ENCODE results near the gene HMGB4.

HMGB4 gene

DNA sequence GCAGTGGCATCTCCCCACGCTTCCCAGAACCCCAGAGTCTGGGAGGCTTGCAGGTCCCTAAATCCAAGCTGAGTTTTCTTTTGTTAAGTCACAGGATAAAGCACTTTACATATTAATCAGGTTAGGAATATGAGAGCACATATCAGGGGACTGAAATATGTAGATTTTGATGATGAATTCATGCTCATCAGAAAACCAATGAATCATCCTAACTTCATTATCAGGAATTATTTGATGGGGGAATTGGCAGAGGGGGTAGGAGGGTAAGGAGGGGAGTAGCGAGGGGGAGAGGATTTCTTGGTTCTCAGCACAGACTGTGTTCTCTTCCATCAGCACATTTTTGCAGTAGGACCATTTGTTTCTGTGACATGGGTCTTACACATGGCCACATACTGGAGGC, 32.1 kb downstream of the HMGB4 start:
- in situ Hi-C loops (cut with HindIII; ENCODE audit: low sequenced_read_pairs) = no loop called here

DNA sequence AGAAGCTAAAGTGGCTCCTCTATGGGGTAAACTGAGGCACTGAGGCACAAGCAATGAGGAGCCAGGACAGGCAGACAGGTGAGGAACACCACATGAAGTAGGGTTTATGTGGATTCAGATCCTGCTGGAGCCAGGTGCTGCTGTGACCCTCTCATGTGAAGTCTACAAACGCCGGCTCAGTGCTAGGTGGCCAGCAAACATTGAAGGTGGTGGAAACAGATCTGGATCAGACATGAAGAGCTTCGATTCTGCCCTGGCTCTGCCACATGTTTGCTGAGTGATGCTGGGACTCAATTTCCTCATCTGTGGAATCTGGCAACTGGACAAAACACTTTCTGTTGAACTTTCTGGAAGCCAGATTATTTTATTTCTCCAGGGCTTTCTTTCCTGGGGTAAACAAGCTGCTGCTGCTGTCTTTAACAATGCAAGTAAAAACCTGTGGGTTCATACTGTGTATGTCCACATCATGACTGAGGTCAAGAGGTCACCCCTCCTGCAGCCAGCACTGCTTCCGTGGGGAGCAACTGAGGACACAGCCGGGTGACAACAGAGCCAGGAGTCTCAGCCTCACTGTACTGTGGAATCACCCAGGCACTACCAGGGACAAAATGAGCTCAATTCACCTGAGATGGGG, 33.3 kb downstream of the HMGB4 start:
- in situ Hi-C loops (cut with HindIII; ENCODE audit: low sequenced_read_pairs) = no loop called here

DNA sequence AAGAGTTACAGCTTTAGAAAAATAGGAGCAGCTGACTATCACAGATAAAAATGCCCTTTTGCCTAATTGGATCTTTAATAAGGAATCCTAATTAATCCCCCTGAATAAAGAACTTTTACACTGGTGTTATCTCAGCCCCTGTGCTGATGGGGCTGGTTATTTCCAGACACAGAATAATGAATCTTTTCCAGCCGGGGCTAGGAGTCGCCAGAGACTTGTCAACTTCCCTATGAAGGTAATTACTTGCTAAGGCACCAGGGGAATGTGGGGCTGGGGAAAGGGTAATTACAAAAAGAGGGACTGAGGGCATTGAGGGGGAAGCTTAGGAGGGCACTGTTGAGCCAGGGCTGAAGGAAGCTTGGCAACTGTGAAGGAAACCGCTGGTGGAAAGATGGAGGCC, 34.5 kb downstream of the HMGB4 start:
- in situ Hi-C loops (cut with HindIII; ENCODE audit: low sequenced_read_pairs) = no loop called here

DNA sequence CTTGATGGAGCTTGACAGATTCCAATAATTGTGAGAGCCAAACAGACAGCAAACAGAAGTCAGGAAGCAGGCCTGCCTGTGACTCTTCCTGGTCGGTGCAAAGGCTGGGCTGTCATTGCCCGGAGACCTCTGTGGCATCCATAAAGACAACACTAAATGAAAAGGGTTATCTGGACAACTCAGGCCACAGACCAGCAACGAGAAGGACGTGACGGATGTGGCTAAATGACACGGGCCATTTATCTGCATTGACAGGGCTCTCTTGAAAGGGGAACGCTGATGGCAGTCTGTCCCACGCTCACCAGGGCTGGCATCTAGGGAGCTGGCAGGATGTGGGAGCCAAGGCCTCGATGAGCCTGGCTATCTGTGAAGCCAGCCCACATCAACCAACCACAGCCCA, 35.0 kb downstream of the HMGB4 start:
- in situ Hi-C loops (cut with HindIII; ENCODE audit: low sequenced_read_pairs) = no loop called here

DNA sequence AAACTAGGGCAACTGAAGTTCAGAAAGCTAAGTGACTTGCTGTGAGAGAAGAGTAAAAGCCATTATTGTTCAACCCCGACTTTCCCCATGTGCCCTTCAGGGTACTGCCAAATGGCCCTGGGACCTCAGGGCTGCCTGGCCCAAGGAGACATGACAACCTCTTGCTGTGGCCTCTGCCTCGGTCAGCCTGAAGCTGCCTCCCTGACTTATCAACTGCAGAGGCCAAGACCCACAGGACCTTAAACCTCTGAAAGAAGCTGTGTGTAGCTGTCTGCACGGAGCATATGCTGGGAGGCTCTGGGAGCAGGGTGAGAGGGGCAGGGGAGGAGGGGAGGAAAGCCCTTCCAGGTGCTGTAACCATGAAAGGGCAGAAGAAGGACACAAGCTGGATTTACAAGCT, 35.9 kb downstream of the HMGB4 start:
- in situ Hi-C loops (cut with HindIII; ENCODE audit: low sequenced_read_pairs) = no loop called here

DNA sequence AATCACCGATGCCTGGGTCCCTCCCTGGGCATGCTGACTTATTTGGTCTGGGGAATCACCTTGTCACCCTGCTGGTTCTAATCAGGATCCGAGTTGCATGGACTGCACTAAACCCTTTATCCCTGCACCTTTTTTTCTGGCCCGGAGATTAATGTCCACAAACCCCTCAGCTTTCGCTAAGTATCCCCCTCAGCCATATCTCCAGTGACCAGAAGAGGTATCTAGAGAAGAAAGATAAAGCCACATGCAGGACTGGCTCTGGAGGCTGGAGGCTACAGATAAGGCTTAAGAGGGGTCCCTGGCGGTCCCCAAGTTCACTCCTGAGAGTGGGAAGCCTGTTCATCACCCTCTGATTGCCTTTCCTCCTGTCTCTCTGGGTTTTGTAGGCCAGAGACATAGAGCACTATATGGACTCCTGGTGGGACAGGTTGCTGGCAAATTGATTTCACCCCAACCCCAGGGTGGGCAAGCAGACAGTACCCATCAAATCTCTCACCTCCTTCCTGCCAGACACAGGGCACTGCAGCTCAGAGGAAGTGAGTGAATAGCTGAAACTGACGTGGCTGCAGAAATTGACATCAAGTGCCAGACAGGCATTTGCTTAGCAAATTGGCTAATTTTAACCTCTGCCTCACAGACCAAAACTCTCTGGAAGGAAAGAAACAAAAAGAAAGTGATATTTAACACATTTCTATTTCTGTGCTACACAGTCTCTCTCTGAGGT, 38.8 kb downstream of the HMGB4 start:
- in situ Hi-C loops (cut with HindIII; ENCODE audit: low sequenced_read_pairs) = no loop called here

DNA sequence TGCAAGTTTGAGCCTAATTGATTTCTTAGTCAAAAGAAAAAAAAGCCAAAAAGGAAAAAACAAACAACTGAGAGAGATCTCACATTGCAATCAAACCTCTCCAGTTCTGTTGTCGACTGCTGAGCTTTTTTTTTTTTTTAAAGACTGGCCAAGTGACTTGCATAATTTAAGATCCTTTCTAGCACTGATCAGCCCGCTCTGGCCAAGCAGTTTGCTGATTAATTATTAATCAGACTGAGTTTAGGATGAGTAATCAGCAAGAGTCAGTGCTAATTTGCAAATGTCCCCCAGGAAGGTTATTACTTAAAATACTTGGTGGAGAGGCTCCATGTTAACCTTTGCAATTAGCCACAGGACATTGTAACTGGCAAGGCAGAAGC, 39.3 kb downstream of the HMGB4 start:
- in situ Hi-C loops (cut with HindIII; ENCODE audit: low sequenced_read_pairs) = no loop called here

DNA sequence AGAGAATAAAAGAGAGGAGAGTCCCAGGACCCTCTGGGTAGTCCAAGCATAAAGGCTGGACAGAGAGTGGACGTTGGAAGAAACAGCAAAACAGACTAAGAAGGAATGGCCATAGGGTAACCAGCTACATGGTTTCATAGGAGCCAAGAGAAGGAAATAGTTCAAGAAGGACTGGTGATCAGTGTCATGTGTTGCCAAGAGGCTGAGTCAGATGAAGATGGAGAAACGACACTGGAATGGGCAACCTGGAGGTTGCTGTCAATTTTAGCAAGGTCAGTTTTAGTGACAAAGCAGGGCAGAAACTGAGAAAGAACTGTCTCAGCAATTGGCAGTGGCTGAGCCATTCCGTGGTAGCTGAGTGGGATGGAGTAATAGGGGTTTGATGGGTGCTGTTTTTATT, 41.4 kb downstream of the HMGB4 start:
- in situ Hi-C loops (cut with HindIII; ENCODE audit: low sequenced_read_pairs) = no loop called here

DNA sequence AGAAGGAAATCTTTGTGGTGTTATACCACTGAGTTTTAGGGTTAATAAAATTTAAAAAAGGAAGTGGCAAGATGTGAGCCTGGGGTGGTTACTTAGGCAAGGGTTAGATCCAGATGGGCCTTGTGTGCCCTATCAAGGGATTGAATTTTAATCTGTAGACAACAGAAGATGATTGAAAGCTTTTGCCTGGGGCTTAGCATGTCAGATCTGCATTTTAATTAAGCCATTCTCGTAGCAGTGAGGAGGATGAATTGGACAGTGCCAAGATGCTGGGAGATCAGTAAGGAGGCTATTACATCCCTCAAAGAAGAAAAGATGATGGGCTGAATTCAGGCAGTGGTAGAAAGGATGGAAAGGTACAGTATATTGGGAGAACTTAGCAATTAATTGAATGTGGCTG, 42.3 kb downstream of the HMGB4 start:
- in situ Hi-C loops (cut with HindIII; ENCODE audit: low sequenced_read_pairs) = no loop called here

DNA sequence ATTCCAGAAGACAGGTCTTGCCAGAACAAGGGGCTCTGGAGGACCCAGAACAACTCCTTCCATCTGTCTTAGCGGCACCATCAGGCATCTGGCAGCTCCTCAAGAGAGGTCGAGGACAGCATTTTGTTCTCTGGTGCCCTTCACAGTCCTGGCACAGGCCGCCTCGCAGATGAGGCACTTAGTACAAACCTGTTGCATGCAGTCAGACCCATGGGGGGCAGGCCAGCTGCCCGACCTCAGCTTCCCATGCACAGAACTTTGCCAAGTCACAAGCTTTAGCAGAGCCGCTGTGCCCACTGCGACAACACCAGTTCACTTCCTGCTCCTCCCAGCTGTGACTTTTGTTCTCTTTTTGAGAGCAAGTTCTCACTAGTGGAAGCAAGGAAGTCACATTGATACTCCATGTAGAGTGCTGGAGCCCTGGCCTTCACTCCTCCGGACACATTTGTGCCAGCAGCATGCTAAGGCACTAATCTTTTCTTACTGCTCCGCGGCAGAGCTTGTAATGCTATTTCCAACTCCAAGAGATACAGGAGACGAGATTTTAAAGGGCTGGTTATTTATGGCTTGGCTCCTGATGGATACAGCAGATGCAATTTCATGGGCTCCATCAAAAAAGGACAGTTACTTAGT, 44.6 kb downstream of the HMGB4 start:
- in situ Hi-C loops (cut with HindIII; ENCODE audit: low sequenced_read_pairs) = no loop called here

Measured in DLD1 (cell line).